ENCODE measurements around the gene SLC38A3.

Gene SLC38A3

DNA sequence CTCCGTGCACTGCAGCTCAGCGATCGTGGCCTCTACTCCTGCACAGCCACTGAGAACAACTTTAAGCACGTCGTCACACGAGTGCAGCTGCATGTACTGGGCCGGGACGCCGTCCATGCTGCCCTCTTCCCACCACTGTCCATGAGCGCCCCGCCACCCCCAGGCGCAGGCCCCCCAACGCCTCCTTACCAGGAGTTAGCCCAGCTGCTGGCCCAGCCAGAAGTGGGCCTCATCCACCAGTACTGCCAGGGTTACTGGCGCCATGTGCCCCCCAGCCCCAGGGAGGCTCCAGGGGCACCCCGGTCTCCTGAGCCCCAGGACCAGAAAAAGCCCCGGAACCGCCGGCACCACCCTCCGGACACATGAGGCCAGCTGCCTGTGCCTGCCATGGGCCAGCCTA lies 17.3 kb upstream of the SLC38A3 start:
- intact Hi-C loops (cut with DNase I): loop anchor here (2.0 kb wide), 1 partner anchor 67 kb away; no protein-coding TSS in a partner anchor
- no peak for DNase-seq

DNA sequence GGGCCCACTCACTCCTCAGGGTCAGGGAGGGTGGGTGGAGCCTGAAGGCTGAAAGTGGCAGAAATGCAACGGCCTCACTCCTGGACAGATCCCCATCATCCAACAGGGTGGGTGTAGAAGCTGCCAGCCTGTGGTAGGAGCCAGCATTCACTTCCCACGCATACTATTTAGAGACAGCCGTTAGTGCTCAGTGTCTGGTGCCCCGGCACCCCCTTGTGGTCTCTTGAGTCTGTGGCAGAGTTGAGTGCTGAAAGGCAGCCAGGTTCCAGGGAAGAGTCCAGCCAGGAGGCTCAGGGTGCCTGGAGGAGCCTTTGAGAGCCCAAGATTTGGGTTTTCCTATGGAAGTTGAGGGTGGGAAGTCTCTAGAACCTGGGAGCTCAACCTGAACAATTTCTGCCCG lies 15.8 kb upstream of the SLC38A3 start:
- peak; percentile 63 to 92 (median 80) for DNase-seq
- intact Hi-C loops (cut with DNase I): loop anchor here (2.0 kb wide), 1 partner anchor 68 kb away; no protein-coding TSS in a partner anchor

DNA sequence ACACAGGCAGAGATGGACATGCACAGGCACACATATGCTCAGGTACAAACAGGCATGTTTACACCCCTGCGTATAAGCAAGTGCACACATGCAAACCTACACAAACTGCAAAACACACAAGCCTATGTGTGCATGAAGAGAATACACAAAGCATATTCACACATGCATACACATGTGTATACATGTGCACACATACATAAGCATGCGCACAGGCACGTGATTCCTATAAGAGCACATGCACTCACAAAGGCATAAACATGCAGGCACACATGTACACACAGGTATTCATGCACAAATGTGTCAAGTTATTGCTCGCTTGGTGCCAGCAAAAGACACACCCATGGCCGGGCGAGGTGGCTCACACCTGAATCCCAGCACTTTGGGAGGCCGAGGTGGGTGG lies 15.1 kb upstream of the SLC38A3 start:
- no peak for DNase-seq
- intact Hi-C loops (cut with DNase I): loop anchor here (2.0 to 5.0 kb wide), 2 partner anchors 69 to 87 kb away; partner anchors contain the start of gene LSMEM2

DNA sequence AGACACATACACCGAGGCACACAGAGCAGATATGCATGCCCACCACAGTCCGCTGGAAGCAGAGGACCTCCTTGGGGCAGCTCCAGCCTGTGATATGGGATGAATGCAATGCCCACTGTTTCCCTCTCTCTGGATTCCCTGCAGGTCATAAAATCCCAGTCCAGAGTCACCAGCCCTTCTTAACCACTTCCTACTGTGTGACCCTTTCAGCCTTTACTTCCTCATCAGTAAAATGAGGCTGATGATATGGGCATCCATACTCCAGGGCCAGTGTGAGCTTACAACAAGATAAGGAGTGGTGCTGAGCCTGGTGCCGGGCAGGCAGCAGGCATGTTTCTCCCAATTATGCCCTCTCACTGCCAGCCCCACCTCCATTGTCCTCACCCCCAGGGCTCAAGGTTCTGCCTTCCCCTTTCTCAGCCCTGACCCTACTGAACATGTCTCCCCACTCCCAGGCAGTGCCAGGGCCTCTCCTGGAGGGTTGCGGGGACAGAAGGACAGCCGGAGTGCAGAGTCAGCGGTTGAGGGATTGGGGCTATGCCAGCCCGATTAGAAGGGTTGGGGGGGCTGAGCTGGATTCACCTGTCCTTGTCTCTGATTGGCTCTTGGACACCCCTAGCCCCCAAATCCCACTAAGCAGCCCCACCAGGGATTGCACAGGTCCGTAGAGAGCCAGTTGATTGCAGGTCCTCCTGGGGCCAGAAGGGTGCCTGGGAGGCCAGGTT lies 14.0 kb upstream of the SLC38A3 start, which contains the start of gene GNAT1:
Gene GNAT1 (plus strand): TSS at position 675 of the 725 bp plus-strand sequence. CDS start 116 bp downstream, outside the sequence.
- intact Hi-C loops (cut with DNase I): loop anchor here (5.0 kb wide), 1 partner anchor 86 kb away; the partner anchor contains the start of gene LSMEM2
- no peak for DNase-seq

DNA sequence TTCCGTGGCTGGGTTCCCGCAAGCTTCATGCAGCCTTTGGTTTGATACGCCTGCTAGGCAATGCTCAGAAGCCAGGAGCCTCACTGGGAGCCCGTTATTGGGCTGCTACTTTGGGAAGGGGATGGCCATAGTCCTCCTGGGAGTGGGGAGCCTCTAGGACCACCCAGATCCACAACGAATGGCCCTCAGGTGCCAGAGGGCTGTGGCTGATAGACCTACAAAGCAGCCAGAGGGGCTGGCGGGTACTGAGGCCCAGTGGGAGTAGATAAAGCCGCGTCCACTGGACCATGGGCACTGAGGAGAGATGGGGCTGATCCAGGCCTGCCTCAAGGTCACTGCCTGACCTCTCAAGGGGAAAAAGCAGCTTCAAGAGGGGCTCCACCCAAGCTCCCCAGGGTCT lies 12.9 kb upstream of the SLC38A3 start:
- intact Hi-C loops (cut with DNase I): loop anchor here (2.0 to 5.0 kb wide), 2 partner anchors 35 to 85 kb away; partner anchors contain the start of gene LSMEM2
- no peak for DNase-seq

DNA sequence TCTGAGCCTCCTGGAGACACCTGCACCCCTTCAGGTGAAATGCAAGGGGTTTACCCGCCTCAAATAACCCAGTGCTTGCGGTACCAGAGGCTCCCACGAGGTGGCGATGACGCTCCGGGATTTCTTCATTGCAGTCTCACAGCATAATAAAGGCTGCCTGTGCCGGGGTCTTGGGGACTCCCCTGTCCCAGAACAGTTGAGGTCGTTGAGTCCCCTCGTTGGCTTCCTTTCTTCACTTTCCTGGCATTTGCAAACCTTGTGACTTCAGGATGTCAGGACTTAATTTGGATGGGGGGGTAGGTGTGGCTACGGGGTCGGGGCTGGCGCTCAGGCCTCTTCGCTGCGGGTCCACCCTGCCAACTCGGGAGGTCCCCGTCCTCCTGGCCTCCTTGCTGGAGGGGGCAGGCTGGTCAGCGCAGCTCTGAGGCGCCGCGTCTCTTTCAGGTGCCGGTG lies 12.4 kb upstream of the SLC38A3 start:
- peak in 41 of 42 donors; percentile 47 to 90 (median 78) for DNase-seq
- intact Hi-C loops (cut with DNase I): loop anchor here (2.0 to 5.0 kb wide), 2 partner anchors 34 to 85 kb away; partner anchors contain the start of gene LSMEM2

DNA sequence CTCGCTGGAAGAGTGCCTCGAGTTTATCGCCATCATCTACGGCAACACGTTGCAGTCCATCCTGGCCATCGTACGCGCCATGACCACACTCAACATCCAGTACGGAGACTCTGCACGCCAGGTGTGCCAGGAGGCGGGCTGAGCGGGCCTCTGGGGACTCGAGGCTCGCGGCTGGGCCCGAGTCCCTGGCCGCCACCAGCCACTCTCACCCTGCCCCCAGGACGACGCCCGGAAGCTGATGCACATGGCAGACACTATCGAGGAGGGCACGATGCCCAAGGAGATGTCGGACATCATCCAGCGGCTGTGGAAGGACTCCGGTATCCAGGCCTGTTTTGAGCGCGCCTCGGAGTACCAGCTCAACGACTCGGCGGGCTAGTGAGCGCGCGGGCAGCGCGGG lies 11.8 kb upstream of the SLC38A3 start:
- no peak for DNase-seq
- intact Hi-C loops (cut with DNase I): loop anchor here (2.0 to 5.0 kb wide), 2 partner anchors 34 to 84 kb away; partner anchors contain the start of gene LSMEM2

DNA sequence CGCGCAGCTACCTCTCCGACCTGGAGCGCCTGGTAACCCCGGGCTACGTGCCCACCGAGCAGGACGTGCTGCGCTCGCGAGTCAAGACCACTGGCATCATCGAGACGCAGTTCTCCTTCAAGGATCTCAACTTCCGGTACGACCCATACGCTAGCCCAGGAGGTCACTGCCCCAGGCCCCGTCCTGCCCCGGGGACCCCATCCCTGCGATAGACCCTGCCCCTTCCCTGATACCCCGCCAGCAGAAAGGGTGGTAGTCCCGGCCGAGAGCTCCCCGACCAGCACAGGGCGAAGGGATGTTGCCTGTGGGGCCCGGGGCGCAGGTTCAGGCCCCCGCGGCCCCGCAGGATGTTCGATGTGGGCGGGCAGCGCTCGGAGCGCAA lies 11.3 kb upstream of the SLC38A3 start:
- intact Hi-C loops (cut with DNase I): loop anchor here (2.0 to 5.0 kb wide), 2 partner anchors 33 to 84 kb away; partner anchors contain the start of gene LSMEM2
- no peak for DNase-seq

DNA sequence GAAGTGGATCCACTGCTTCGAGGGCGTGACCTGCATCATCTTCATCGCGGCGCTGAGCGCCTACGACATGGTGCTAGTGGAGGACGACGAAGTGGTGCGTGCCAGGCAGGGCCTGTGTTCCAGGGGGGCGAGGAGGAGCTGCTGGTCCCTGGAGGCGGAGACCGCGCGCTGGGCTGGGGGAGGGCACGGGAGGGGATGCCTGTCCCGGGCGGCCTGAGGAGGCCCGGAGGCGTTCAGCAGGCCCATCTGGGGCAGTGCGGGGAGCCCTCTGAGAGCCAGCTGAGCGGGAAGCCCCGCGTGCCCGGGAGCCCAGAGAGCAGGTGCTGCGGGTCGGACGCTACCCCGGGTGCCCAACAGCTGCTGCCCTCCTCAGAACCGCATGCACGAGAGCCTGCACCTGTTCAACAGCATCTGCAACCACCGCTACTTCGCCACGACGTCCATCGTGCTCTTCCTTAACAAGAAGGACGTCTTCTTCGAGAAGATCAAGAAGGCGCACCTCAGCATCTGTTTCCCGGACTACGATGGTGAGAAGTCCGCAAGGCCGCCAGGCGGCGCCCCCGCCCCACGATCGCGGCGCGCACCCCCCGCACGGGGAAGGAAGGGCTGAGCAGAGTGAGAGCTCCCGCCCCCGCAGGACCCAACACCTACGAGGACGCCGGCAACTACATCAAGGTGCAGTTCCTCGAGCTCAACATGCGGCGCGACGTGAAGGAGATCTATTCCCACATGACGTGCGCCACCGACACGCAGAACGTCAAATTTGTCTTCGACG lies 10.8 kb upstream of the SLC38A3 start:
- intact Hi-C loops (cut with DNase I): loop anchor here (5.0 kb wide), 1 partner anchor 83 kb away; the partner anchor contains the start of gene LSMEM2

DNA sequence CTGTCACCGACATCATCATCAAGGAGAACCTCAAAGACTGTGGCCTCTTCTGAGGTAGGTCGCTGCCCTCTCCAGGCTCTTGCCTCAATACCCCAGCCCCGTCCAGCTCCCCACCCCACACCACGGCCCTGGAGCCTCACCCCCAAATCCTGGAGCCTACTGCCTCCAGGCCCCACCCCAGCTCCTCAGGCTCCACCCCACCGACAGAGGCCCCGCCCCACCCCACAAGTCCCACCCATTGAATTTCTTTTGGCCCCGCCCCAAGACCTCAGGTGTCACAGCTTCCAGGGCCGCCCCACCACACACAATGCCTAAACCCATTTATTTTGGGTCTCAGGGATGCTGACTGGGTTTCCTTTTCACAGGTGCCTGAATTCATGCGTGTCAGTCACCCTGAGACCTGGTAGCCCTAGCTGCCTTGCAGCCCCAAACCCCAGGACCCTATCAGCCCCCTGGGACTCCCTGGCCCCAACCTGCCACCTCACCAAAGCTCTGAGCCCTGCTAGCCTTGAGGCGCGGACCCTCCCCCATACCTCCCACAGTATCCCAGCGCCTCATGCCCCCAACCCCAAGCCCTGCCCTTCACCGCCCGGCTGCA lies 10.1 kb upstream of the SLC38A3 start:
- no peak for DNase-seq
- intact Hi-C loops (cut with DNase I): loop anchor here (5.0 kb wide), 1 partner anchor 82 kb away; the partner anchor contains the start of gene LSMEM2

More for the DNA sequence above, 10.8 kb upstream of the SLC38A3 start:
- peak; percentile 51 to 91 (median 80) for DNase-seq

DNA sequence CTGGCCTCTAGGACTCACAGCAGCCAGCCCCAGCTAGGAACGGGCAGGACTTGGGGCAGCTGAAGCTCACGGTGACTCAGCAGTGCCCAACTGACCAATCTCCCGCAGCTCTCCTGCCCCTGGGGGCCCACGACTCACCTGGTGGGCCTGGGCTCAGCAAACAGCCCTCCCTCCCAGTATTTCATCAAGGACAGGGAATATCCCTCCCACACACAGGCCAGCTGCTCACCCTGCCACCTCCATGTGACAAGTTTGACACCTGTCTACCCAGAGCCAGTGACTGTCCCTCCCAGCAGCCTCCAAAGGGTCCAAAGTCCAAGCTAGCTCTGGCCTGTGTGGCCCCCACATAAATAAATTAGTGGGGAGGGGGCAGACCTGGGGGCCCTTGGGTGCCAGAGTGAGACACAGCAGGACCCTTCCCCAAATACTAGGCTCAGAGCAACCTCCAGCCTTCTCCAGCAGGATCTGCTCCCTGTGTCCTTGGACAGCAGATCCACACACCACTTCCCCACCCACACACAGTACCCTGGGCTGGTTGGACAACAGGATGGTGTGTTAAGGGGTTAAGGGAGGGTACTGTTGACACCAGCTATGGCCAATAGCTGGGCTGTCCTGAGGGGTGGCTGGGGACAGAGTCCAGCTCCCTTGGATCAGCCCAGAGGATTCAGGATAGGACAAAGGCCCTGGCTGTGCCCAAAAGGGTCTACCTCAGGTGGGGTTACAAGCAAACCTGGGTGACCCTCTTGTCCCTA lies 9.4 kb upstream of the SLC38A3 start:
- DNase-seq: no peak
- intact Hi-C loops (cut with DNase I): no loop called here

DNA sequence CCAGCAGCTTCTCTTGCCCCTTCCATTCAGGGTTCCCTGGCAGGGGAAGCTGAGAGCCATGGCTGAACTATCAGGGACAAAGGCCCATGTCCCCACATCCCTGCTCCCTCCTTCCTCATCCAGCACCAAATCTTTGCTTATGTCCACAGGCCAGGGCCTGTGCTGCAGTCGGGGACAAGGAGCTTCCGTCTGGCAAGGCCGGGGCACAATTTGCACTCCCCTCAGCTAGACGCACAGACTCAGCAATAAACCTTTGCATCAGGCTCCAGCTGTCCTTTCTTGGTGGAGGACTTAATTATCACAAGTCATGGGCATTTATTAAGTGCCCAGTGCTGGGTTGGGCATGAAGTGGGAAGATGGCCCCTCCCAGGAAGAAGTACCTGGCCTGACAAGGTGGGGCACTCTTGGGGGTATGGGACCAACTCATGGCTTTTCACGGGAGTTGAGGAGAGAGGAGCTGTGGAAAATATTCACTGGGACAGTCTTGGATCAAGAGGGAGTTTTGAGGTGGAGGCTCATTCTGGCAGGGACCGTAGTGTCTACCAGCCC lies 8.7 kb upstream of the SLC38A3 start:
- intact Hi-C loops (cut with DNase I): no loop called here
- no peak for DNase-seq

DNA sequence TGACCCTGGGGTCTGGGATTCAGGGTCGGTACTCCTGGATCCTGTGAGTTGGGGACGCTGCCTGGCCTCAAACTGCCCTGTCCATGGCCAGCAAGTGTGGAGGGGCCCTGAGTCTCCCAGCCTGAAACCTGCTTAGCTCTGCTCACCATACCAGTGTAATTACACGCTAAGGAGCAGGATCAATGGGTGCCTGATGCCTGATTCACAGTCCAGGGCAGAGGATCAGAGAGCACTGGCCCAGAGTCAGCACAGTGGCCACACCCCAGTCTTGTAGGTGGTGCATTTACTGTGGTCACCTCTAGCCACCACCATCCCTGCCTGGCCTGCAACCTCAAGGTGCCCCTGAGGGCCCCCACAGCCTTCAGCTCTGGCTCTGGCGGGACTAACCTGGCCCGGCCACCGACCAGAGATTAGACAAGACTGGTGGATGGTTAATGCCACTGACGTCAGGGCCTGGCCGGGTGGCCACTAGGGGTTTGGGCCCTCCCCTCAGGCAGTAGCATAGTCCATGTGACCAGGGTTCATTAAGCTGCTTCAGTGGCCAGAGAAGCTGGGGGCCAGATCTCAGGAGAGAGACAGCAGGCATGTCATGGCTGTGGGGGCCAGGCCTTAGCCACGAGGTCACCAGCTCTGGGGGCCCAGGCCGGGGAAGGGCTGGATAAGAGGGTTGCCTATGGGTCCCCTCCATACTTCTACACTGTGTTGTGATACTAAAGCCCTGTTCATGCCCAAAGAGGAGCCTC lies 3.3 kb upstream of the SLC38A3 start:
- intact Hi-C loops (cut with DNase I): no loop called here
- DNase-seq: no peak

DNA sequence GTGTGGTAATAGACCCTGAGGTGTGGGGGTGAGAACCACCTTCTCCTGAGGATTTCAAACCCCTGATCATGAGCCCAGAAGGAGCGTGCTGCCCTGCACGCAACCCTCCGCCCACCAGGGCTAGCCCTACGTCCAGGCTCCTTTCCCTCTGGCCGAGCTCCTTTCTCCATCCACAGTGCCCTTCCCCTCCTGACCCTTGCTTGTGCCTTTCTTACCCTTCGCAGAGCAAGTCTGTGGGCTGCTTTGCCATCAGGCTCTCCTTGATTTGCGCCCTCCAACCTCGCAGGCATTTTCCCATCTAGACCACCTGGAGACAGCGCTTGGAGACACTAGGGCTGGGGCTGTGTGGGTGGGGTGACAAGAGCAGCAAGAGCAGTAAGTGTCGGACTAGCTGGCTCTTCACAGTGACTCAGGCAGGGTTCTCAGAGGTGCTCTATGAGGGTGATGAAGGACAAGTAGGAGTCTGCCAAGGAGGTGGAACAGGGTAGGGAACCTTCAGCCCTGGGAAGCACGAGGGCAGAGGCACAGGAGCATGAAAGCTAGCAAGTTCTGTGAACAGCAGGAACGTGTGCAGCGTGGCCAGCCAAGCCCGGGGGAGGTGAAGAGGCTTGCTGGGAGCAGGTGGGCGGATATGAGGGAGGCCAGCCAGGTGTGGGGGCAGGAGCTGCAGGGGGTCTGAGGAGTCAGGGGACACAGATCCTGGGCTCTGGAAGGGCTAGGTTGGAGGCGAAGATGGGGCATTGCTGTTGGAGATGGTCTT lies 2.5 kb upstream of the SLC38A3 start:
- intact Hi-C loops (cut with DNase I): no loop called here
- DNase-seq: no peak

DNA sequence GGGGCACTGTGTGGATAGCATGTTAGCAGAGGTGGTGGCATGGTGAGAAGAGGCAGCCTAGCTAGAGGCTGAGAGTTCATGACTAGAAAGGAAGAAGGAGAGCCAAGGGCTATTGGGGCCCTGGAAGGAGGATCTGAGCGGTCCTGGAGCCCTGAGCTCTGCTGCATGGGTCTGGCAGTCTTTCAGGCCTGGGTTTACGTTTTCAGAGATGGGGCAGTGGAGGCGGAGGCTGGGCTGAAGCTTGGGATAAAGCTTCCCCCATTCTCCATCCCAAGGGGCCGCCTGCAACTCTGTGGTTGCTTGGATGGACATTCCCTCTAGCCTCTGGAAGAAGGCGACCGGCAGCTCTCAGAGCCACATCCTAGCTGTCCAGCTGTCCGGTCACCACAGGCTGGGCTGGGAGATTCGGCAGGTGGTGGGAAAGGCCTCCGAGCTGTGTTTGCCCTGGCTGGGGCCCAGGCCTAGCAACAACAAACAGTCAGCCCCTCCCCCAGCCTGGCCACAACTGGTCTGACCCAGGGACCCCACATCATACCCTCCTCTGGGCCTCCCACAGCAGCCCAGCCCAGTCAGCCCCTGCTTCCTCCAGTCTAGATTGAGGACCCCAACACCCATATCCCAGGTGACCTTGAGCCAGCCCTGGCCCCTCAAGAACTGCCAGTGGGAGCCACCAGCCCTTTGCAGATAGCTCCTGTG lies 1.8 kb upstream of the SLC38A3 start:
- no peak for DNase-seq
- intact Hi-C loops (cut with DNase I): no loop called here
